ENCODE data around the gene MYO1D.

DNA sequence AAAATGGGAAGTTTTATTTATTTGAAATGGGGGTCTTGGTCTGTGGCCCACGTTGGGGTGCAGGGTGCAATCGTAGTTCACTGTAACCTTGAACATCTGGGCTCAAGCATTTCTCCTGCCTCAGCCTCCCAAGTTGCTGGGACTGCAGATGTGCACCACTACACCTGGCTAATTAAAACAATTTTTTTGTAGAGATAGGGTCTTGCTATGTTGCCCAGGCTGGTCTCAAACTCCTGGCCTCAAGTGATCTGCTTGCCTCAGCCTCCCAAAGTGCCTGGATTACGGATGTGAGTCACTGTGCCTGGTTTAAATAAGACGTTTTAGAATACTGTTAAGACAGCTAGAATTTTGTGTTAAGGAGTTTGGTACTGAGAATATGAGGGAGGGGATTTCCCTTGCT, 416.9 kb downstream of the MYO1D start:
- TF ChIP-seq, protein P1, sequence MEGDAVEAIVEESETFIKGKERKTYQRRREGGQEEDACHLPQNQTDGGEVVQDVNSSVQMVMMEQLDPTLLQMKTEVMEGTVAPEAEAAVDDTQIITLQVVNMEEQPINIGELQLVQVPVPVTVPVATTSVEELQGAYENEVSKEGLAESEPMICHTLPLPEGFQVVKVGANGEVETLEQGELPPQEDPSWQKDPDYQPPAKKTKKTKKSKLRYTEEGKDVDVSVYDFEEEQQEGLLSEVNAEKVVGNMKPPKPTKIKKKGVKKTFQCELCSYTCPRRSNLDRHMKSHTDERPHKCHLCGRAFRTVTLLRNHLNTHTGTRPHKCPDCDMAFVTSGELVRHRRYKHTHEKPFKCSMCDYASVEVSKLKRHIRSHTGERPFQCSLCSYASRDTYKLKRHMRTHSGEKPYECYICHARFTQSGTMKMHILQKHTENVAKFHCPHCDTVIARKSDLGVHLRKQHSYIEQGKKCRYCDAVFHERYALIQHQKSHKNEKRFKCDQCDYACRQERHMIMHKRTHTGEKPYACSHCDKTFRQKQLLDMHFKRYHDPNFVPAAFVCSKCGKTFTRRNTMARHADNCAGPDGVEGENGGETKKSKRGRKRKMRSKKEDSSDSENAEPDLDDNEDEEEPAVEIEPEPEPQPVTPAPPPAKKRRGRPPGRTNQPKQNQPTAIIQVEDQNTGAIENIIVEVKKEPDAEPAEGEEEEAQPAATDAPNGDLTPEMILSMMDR (conservative IDR thresholded peaks at IDR 0.05; ENCODE audit: low read length), result no peak
- TF ChIP-seq EZH2phosphoT487 (IDR thresholded peaks at IDR 0.05; ENCODE audit: borderline replicate concordance, low read depth, low read length), result no peak
